ENCODE measurements around the gene MINDY3.

GRCh38 chr10:15735763-15736162 is 124.5 kb downstream of the MINDY3 start:
- TF ChIP-seq CTCF (IDR thresholded peaks at IDR 0.05) (no peak), POLR2A (IDR thresholded peaks at IDR 0.05) (no peak)
